ENCODE data around the gene YTHDF1.

Gene YTHDF1

GRCh38 chr20:63238514-63239125, 22.7 kb upstream of the YTHDF1 start:
- Histone ChIP-seq H3K27ac (ENCODE audit: insufficient read depth, low read depth, low read length, poor library complexity, severe bottlenecking) (no peak overlapping the region), H3K4me3 (ENCODE audit: insufficient read depth, low read depth, low read length) (no peak overlapping the region), H3K27me3 (ENCODE audit: control insufficient read depth, insufficient read depth, low read length, poor library complexity, severe bottlenecking) (no peaks in the 10 kb centered on the region), H3K4me1 (ENCODE audit: control insufficient read depth, insufficient read depth, low read length) (peaks cover 12% of the 10 kb centered on the region), H3K36me3 (ENCODE audit: control insufficient read depth, insufficient read depth, low read length) (no peaks in the 10 kb centered on the region), H3K9me3 (ENCODE audit: control insufficient read depth, low read length) (no peaks in the 10 kb centered on the region)
- WGBS, 2 experiments: 80 to 81% methylated on average over 16 of the region's 16 CpGs

GRCh38 chr20:63238031-63238430, 22.1 kb upstream of the YTHDF1 start:
- no peaks in the 10 kb centered on the region for H3K27me3 ChIP-seq (ENCODE audit: control insufficient read depth, insufficient read depth, low read length, poor library complexity, severe bottlenecking)
- H3K27ac ChIP-seq (ENCODE audit: insufficient read depth, low read depth, low read length, poor library complexity, severe bottlenecking): no peak overlapping the region
- H3K9me3 ChIP-seq (ENCODE audit: control insufficient read depth, low read length): no peaks in the 10 kb centered on the region
- no peak overlapping the region for H3K4me3 ChIP-seq (ENCODE audit: insufficient read depth, low read depth, low read length)
- H3K4me1 ChIP-seq (ENCODE audit: control insufficient read depth, insufficient read depth, low read length): peaks cover 12% of the 10 kb centered on the region
- H3K36me3 ChIP-seq (ENCODE audit: control insufficient read depth, insufficient read depth, low read length): no peaks in the 10 kb centered on the region
- whole genome bisulfite sequencing, 2 experiments: 93% methylated on average over 10 of the region's 10 CpGs

GRCh38 chr20:63236116-63236837, 20.3 kb upstream of the YTHDF1 start:
- Histone ChIP-seq H3K27me3 (ENCODE audit: control insufficient read depth, insufficient read depth, low read length, poor library complexity, severe bottlenecking) (no peaks in the 10 kb centered on the region), H3K9me3 (ENCODE audit: control insufficient read depth, low read length) (no peaks in the 10 kb centered on the region), H3K4me1 (ENCODE audit: control insufficient read depth, insufficient read depth, low read length) (peaks cover 12% of the 10 kb centered on the region), H3K36me3 (ENCODE audit: control insufficient read depth, insufficient read depth, low read length) (no peaks in the 10 kb centered on the region), H3K4me3 (ENCODE audit: insufficient read depth, low read depth, low read length) (no peak overlapping the region), H3K27ac (ENCODE audit: insufficient read depth, low read depth, low read length, poor library complexity, severe bottlenecking) (no peak overlapping the region)
- WGBS, 2 experiments: 84 to 85% methylated on average over 26 of the region's 26 CpGs

- H3K27ac ChIP-seq (ENCODE audit: insufficient read depth, low read depth, low read length, poor library complexity, severe bottlenecking): no peak within 1 kb of the TSS
- H3K36me3 ChIP-seq (ENCODE audit: control insufficient read depth, insufficient read depth, low read length): no peaks in the 10 kb centered on the region
- no peak within 1 kb of the TSS for H3K4me3 ChIP-seq (ENCODE audit: insufficient read depth, low read depth, low read length)
- peaks cover 12% of the 10 kb centered on the region for H3K4me1 ChIP-seq (ENCODE audit: control insufficient read depth, insufficient read depth, low read length)
- H3K27me3 ChIP-seq (ENCODE audit: control insufficient read depth, insufficient read depth, low read length, poor library complexity, severe bottlenecking): no peaks in the 10 kb centered on the region
- no peaks in the 10 kb centered on the region for H3K9me3 ChIP-seq (ENCODE audit: control insufficient read depth, low read length)
- WGBS, 2 experiments: 60 to 64% methylated on average over 17 of the region's 17 CpGs
Observed at GRCh38 chr20:63235399-63235983, 19.6 kb upstream of the YTHDF1 start, which contains the start of gene BIRC7. TSS of gene BIRC7 (plus strand) at chr20:63235905. CDS start at chr20:63236097, 192 bp downstream.

- Histone ChIP-seq H3K4me1 (ENCODE audit: control insufficient read depth, insufficient read depth, low read length) (peaks cover 12% of the 10 kb centered on the region), H3K9me3 (ENCODE audit: control insufficient read depth, low read length) (no peaks in the 10 kb centered on the region), H3K4me3 (ENCODE audit: insufficient read depth, low read depth, low read length) (no peak overlapping the region), H3K27ac (ENCODE audit: insufficient read depth, low read depth, low read length, poor library complexity, severe bottlenecking) (no peak overlapping the region), H3K27me3 (ENCODE audit: control insufficient read depth, insufficient read depth, low read length, poor library complexity, severe bottlenecking) (no peaks in the 10 kb centered on the region), H3K36me3 (ENCODE audit: control insufficient read depth, insufficient read depth, low read length) (no peaks in the 10 kb centered on the region)
- WGBS, 2 experiments: 13 to 14% methylated on average over 20 of the region's 20 CpGs
Observed at GRCh38 chr20:63234693-63235398, 18.9 kb upstream of the YTHDF1 start.

- 86% methylated on average over 17 of the region's 17 CpGs for WGBS, 2 experiments
- no peaks in the 10 kb centered on the region for H3K9me3 ChIP-seq (ENCODE audit: control insufficient read depth, low read length)
- no peak overlapping the region for H3K27ac ChIP-seq (ENCODE audit: insufficient read depth, low read depth, low read length, poor library complexity, severe bottlenecking)
- peaks cover 18% of the 10 kb centered on the region for H3K4me1 ChIP-seq (ENCODE audit: control insufficient read depth, insufficient read depth, low read length)
- no peaks in the 10 kb centered on the region for H3K36me3 ChIP-seq (ENCODE audit: control insufficient read depth, insufficient read depth, low read length)
- no peak overlapping the region for H3K4me3 ChIP-seq (ENCODE audit: insufficient read depth, low read depth, low read length)
- H3K27me3 ChIP-seq (ENCODE audit: control insufficient read depth, insufficient read depth, low read length, poor library complexity, severe bottlenecking): no peaks in the 10 kb centered on the region
Observed at GRCh38 chr20:63233924-63234323, 18.0 kb upstream of the YTHDF1 start.

GRCh38 chr20:63233061-63233344, 17.1 kb upstream of the YTHDF1 start:
- no peak overlapping the region for H3K27ac ChIP-seq (ENCODE audit: insufficient read depth, low read depth, low read length, poor library complexity, severe bottlenecking)
- H3K4me1 ChIP-seq (ENCODE audit: control insufficient read depth, insufficient read depth, low read length): peaks cover 18% of the 10 kb centered on the region
- no peaks in the 10 kb centered on the region for H3K36me3 ChIP-seq (ENCODE audit: control insufficient read depth, insufficient read depth, low read length)
- WGBS, 2 experiments: 64 to 66% methylated on average over 3 of the region's 3 CpGs
- H3K27me3 ChIP-seq (ENCODE audit: control insufficient read depth, insufficient read depth, low read length, poor library complexity, severe bottlenecking): no peaks in the 10 kb centered on the region
- no peak overlapping the region for H3K4me3 ChIP-seq (ENCODE audit: insufficient read depth, low read depth, low read length)
- H3K9me3 ChIP-seq (ENCODE audit: control insufficient read depth, low read length): no peaks in the 10 kb centered on the region

- Histone ChIP-seq H3K27me3 (ENCODE audit: control insufficient read depth, insufficient read depth, low read length, poor library complexity, severe bottlenecking) (no peaks in the 10 kb centered on the region), H3K4me3 (ENCODE audit: insufficient read depth, low read depth, low read length) (no peak overlapping the region), H3K27ac (ENCODE audit: insufficient read depth, low read depth, low read length, poor library complexity, severe bottlenecking) (no peak overlapping the region), H3K4me1 (ENCODE audit: control insufficient read depth, insufficient read depth, low read length) (peaks cover 18% of the 10 kb centered on the region), H3K36me3 (ENCODE audit: control insufficient read depth, insufficient read depth, low read length) (no peaks in the 10 kb centered on the region), H3K9me3 (ENCODE audit: control insufficient read depth, low read length) (no peaks in the 10 kb centered on the region)
- 66 to 68% methylated on average over 17 to 18 of the region's 18 CpGs for WGBS, 2 experiments
Observed at GRCh38 chr20:63232235-63233060, 16.5 kb upstream of the YTHDF1 start.

- Histone ChIP-seq H3K36me3 (ENCODE audit: control insufficient read depth, insufficient read depth, low read length) (no peaks in the 10 kb centered on the region), H3K4me1 (ENCODE audit: control insufficient read depth, insufficient read depth, low read length) (peaks cover 16% of the 10 kb centered on the region), H3K27ac (ENCODE audit: insufficient read depth, low read depth, low read length, poor library complexity, severe bottlenecking) (no peak overlapping the region), H3K4me3 (ENCODE audit: insufficient read depth, low read depth, low read length) (no peak overlapping the region), H3K9me3 (ENCODE audit: control insufficient read depth, low read length) (no peaks in the 10 kb centered on the region), H3K27me3 (ENCODE audit: control insufficient read depth, insufficient read depth, low read length, poor library complexity, severe bottlenecking) (no peaks in the 10 kb centered on the region)
- WGBS, 2 experiments: 14 to 15% methylated on average over 17 of the region's 17 CpGs
Observed at GRCh38 chr20:63230800-63231268, 14.9 kb upstream of the YTHDF1 start.
